ENCODE results near the gene F12. TPM values are rescaled to one million over a fixed set of nuclear protein-coding genes. Genes with fewer than 3 reads are reported as not detected.

F12 gene
- total and polyA plus RNA-seq, 2 of the 8 experiments (the other 6 are each of a cell fraction or from before 2014, with no cell fraction given) = 6.5 to 7.8 TPM

DNA sequence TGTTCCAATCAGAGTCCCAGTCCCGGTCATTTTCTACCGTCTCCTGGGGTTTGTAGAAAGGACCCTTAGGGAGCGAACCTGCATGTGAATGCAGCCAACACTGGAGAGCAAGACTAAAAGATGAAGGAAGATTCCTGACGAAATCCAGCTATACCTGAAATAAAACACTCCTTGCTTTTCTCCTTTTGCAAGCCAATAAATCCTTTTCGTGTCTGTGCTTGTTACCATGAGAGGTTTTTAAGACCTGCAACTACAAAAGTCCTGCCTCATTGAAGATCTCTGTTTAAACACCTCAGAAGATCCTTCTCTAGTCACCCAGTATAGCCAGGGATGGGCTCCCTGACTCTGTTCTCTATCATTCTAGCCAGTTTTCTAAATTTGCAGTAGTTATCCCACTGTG, 35.2 kb downstream of the F12 start:
- Histone ChIP-seq H3K18ac (ENCODE audit: extremely low read depth, low read length) (no peak overlapping the region), H3K4ac (replicated peaks; ENCODE audit: insufficient read length, low read depth, low read length) (no peak overlapping the region), H3K4me1 (replicated peaks in 1 of 4; ENCODE audit: control insufficient read depth in 3 of 4, insufficient read depth in 4 of 4, low read length in 3 of 4) (peaks cover 5 to 26% (median 15%) of the 10 kb centered on the region in 4 experiments), H2AFZ (ENCODE audit: low read length) (no peak overlapping the region), H3K14ac (ENCODE audit: insufficient read length) (no peak overlapping the region), H2BK15ac (ENCODE audit: low read length) (no peak overlapping the region), H2BK20ac (ENCODE audit: low read length) (no peak overlapping the region), H3K27me3 (replicated peaks in 1 of 4; ENCODE audit: control insufficient read depth in 3 of 4, extremely low read depth in 1 of 4, insufficient read depth in 3 of 4, low read length in 3 of 4) (no peaks in the 10 kb centered on the region; a peak in 1 of 7 replicates), H2BK5ac (ENCODE audit: low read depth, low read length) (no peak overlapping the region), H4K20me1 (replicated peaks in 1 of 2; ENCODE audit: control insufficient read depth in 1 of 2, insufficient read depth in 2 of 2, low read length in 2 of 2) (peaks cover 0 to 2% of the 10 kb centered on the region in 2 experiments), H4K8ac (ENCODE audit: extremely low read depth, insufficient read depth, low read length) (no peak overlapping the region), H3K23me2 (ENCODE audit: low read depth, low read length) (peaks cover 3% of the 10 kb centered on the region; the same call in 1 of the 2 replicates), H4K5ac (ENCODE audit: insufficient read length, low read depth, low read length) (no peak overlapping the region), H2BK120ac (replicated peaks; ENCODE audit: low read depth, low read length) (no peak overlapping the region), H2BK12ac (ENCODE audit: low read depth, low read length) (no peak overlapping the region), H3K9ac (replicated peaks in 1 of 4; ENCODE audit: extremely low read depth in 1 of 4, low read depth in 3 of 4, low read length in 3 of 4) (no peak overlapping the region), H3K9me3 (ENCODE audit: insufficient read depth in 2 of 2, low read depth in 1 of 2, low read length in 1 of 2) (no peaks in the 10 kb centered on the region), H3K79me1 (ENCODE audit: low read depth, low read length) (no peaks in the 10 kb centered on the region), H3K56ac (replicated peaks; ENCODE audit: insufficient read length, low read depth, low read length) (no peak overlapping the region), H2AK5ac (ENCODE audit: low read depth, low read length) (no peak overlapping the region; the same call in 1 of the 2 replicates), H3K27ac (ENCODE audit: low read depth, low read length) (no peak overlapping the region; the same call in 1 of the 2 replicates), H3K4me3 (ENCODE audit: extremely low read depth in 1 of 4, insufficient read depth in 2 of 4, low read depth in 3 of 4, low read length in 4 of 4) (no peak overlapping the region), H3K4me2 (ENCODE audit: insufficient read depth in 1 of 2, low read depth in 2 of 2, low read length in 2 of 2) (0 out of 4 replicates have a peak overlapping the region, but pooled peaks have one; percentile 13 to 35), H3K23ac (ENCODE audit: insufficient read length) (no peak overlapping the region), H3K79me2 (ENCODE audit: control insufficient read depth in 1 of 2, insufficient read depth in 2 of 2, low read length in 2 of 2) (no peaks in the 10 kb centered on the region), H4K91ac (replicated peaks; ENCODE audit: insufficient read length, low read length) (no peak overlapping the region), H3K36me3 (ENCODE audit: control insufficient read depth in 2 of 4, insufficient read depth in 4 of 4, low read length in 3 of 4) (no peaks in the 10 kb centered on the region)
- DNase-seq (ENCODE audit: low read depth in 1 of 2, low spot score in 2 of 2) = no peak
- no peak for FAIRE-seq
- POLR2A ChIA-PET (ENCODE audit: partially characterized antibody) = interaction anchor here (1.0 to 3.1 kb wide), 9 partner anchors 8 to 122 kb away, joined by 3 to 14 read pairs (median 4); partner anchors contain the start of gene PDLIM7
- WGBS, 2 experiments (ENCODE audit: extremely low coverage in 1 of 2, insufficient coverage in 1 of 2, insufficient read length in 1 of 2, insufficient replicate concordance in 2 of 2, low coverage in 1 of 2, low lambda C conversion rate in 2 of 2, missing lambda C conversion rate in 1 of 2) = 61% methylated on average over 5 of the region's 5 CpGs; no CpG with 5 or more reads in 1 of the 2 experiments
- TF ChIP-seq POU5F1 (IDR thresholded peaks at IDR 0.05; ENCODE audit: low read depth, low read length) (no peak), RFX5 (IDR thresholded peaks at IDR 0.05; ENCODE audit: borderline replicate concordance, low read depth, low read length) (no peak), CREB1 (IDR thresholded peaks at IDR 0.05) (no peak), CHD2 (IDR thresholded peaks at IDR 0.05; ENCODE audit: low read length) (no peak), POLR2A (IDR thresholded peaks at IDR 0.05; ENCODE audit: control extremely low read depth in 1 of 2, low read depth in 2 of 2, low read length in 2 of 2) (no peak), KDM5A (IDR thresholded peaks at IDR 0.05; ENCODE audit: low read length) (no peak), SUZ12 (IDR thresholded peaks at IDR 0.05; ENCODE audit: low read length) (no peak), HDAC2 (IDR thresholded peaks at IDR 0.05; ENCODE audit: borderline replicate concordance in 1 of 2, low read depth in 2 of 2, low read length in 2 of 2) (no peak), HDAC6 (IDR thresholded peaks at IDR 0.05; ENCODE audit: low read depth, low read length) (no peak), FOSL1 (IDR thresholded peaks at IDR 0.05; ENCODE audit: insufficient read depth, low read depth, low read length) (no peak), CBX5 (IDR thresholded peaks at IDR 0.05; ENCODE audit: low read depth, low read length) (no peak)
- TF ChIP-seq, protein P1, sequence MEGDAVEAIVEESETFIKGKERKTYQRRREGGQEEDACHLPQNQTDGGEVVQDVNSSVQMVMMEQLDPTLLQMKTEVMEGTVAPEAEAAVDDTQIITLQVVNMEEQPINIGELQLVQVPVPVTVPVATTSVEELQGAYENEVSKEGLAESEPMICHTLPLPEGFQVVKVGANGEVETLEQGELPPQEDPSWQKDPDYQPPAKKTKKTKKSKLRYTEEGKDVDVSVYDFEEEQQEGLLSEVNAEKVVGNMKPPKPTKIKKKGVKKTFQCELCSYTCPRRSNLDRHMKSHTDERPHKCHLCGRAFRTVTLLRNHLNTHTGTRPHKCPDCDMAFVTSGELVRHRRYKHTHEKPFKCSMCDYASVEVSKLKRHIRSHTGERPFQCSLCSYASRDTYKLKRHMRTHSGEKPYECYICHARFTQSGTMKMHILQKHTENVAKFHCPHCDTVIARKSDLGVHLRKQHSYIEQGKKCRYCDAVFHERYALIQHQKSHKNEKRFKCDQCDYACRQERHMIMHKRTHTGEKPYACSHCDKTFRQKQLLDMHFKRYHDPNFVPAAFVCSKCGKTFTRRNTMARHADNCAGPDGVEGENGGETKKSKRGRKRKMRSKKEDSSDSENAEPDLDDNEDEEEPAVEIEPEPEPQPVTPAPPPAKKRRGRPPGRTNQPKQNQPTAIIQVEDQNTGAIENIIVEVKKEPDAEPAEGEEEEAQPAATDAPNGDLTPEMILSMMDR (IDR thresholded peaks at IDR 0.05; ENCODE audit: control extremely low read depth in 1 of 3, insufficient read depth in 1 of 3, low read depth in 1 of 3, low read length in 3 of 3) = no peak
- CTCF ChIA-PET (ENCODE audit: partially characterized antibody) = interaction anchor here (1.2 to 16.9 kb wide), 7 partner anchors 15 to 127 kb away, joined by 3 to 363 read pairs (median 142); partner anchors contain the start of genes LMAN2, MXD3, PFN3 and PRR7
